Measurements from ENCODE around the gene KCNJ14. TPM values are rescaled to one million over a fixed set of nuclear protein-coding genes. Genes with fewer than 3 reads are reported as not detected.
A peak's percentile ranks its signal among the peaks of the same experiment; 100 is the strongest.

The KCNJ14 gene
- total and polyA plus RNA-seq, 2 of the 4 experiments (the other 2 are of a cell fraction) = 0.18 to 0.39 TPM

DNA sequence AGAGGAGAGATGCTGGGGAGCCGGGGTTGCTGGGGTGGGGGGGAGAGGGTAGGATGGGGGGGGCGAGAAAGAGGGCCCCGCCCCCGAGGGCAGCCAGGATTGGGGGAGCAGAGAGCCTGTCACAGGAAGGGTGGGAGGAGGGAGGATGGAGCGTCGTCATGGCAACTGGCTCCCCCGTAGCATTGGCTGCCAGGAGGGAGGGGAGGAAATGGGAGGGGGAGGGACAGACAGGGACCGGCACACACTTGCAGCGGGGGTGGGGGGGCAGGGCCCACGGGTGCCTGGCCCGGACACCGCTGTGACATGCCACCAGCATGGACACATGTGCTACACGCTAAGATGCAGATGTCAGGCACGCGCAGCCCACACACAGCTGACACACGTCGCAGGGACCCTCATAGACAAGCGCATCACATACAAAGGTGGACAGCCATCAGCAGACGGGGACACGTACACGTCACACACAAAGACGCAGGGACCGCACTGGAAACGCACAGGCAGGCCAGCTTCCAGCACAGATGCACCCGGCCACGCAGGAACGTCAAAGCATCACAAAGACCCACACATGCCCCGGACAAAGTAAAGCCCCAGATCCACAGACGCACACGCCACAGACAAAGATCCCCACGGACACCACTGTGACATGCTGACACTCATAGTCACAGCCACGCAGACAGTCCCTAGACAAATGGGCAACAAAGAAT lies 56.6 kb downstream of the KCNJ14 start, which contains the start of gene LMTK3:
LMTK3 (minus strand) TSS at position 36 of the 704 bp plus-strand sequence. CDS start 259 bp downstream, outside the sequence.
- H3K27ac ChIP-seq (ENCODE audit: insufficient read depth, low read length) = no peak within 1 kb of the TSS
- dilution Hi-C loops (cut with HindIII; ENCODE audit: low sequenced_read_pairs, unreplicated experiment) = no loop called here
- CTCF ChIA-PET = no interaction called here
- H3K36me3 ChIP-seq (ENCODE audit: control insufficient read depth, insufficient read depth, low read length) = no peaks in the 10 kb centered on the region
- no peaks in the 10 kb centered on the region for H4K20me1 ChIP-seq (ENCODE audit: insufficient read depth, low read length)
- H3K4me1 ChIP-seq (ENCODE audit: control insufficient read depth, insufficient read depth, low read length) = no peaks in the 10 kb centered on the region
- no peak within 1 kb of the TSS for H2BK120ac ChIP-seq (ENCODE audit: low read depth, low read length)
- peak within 1 kb of the TSS; percentile 65 for H2AFZ ChIP-seq (replicated peaks; ENCODE audit: low read length, poor library complexity)
- no peak within 1 kb of the TSS for H2BK5ac ChIP-seq (ENCODE audit: low read depth, low read length, poor library complexity, severe bottlenecking)
- 15% methylated on average over 22 of the region's 32 CpGs; no CpG with 5 or more reads in 1 of the 2 experiments for WGBS, 2 experiments (ENCODE audit: extremely low coverage in 2 of 2, insufficient read length in 1 of 2)
- no peak within 1 kb of the TSS for H3K18ac ChIP-seq (ENCODE audit: low read depth, low read length)
- intact Hi-C loops (cut with micrococcal nuclease) = loop anchor here (5.0 kb wide), 1 partner anchor 40 kb away; the partner anchor contains the start of gene SULT2B1
- no peak within 1 kb of the TSS for H4K91ac ChIP-seq (ENCODE audit: insufficient read depth, low read depth, low read length)
- POLR2A ChIA-PET (ENCODE audit: unreplicated experiment) = no interaction called here
- H2BK15ac ChIP-seq (ENCODE audit: low read depth, low read length) = no peak within 1 kb of the TSS
- 0 out of 2 replicates have a peak within 1 kb of the TSS, but pooled peaks have one; percentile 5 for H3K4me3 ChIP-seq (ENCODE audit: insufficient read depth, low read depth, low read length)
- H3K4me2 ChIP-seq (ENCODE audit: low read depth, low read length) = peak within 1 kb of the TSS; percentile 45
- H3K9me3 ChIP-seq (ENCODE audit: control insufficient read depth, insufficient read depth, low read length) = no peaks in the 10 kb centered on the region
- H3K14ac ChIP-seq (replicated peaks; ENCODE audit: low read depth, low read length) = no peak within 1 kb of the TSS; the same call in 1 of the 2 replicates
- in situ Hi-C loops (cut with MboI; ENCODE audit: low sequenced_read_pairs) = no loop called here
- H3K56ac ChIP-seq (ENCODE audit: extremely low read depth, insufficient read depth, low read length) = no peak within 1 kb of the TSS
- no peaks in the 10 kb centered on the region for H3K9me1 ChIP-seq (ENCODE audit: insufficient read depth, low read length)
- no peak within 1 kb of the TSS for H4K8ac ChIP-seq (ENCODE audit: low read depth in 2 of 2, low read length in 2 of 2)
- no peaks in the 10 kb centered on the region for H3K79me1 ChIP-seq (ENCODE audit: low read depth in 1 of 2, low read length in 2 of 2)
- H3K23ac ChIP-seq (ENCODE audit: low read depth, low read length) = no peak within 1 kb of the TSS
- H3K9ac ChIP-seq (ENCODE audit: low read depth, low read length) = no peak within 1 kb of the TSS
- DNase-seq = peak; percentile 56
- peak; percentile 36; the same call in 1 of the 2 replicates for ATAC-seq (ENCODE audit: low read depth)
- no peak within 1 kb of the TSS for H2AK9ac ChIP-seq (replicated peaks; ENCODE audit: low read depth, low read length, poor library complexity)
- BruUV-seq (replicated peaks) = no TSS peak
- no peak within 1 kb of the TSS for H2AK5ac ChIP-seq (ENCODE audit: low read depth, low read length)
- H2BK20ac ChIP-seq (ENCODE audit: low read depth, low read length) = no peak within 1 kb of the TSS
- peaks cover 25% of the 10 kb centered on the region for H3K27me3 ChIP-seq (ENCODE audit: control insufficient read depth, insufficient read depth, low read length)
- H3K4ac ChIP-seq (ENCODE audit: low read depth, low read length) = no peak within 1 kb of the TSS
- TF ChIP-seq MAFK (IDR thresholded peaks at IDR 0.05; ENCODE audit: low read depth, low read length) (no peak), RAD21 (IDR thresholded peaks at IDR 0.05; ENCODE audit: low read length) (no peak), NFE2L2 (IDR thresholded peaks at IDR 0.05; ENCODE audit: low read depth, low read length) (no peak), SMC3 (IDR thresholded peaks at IDR 0.05; ENCODE audit: low read depth, low read length) (no peak), RFX5 (IDR thresholded peaks at IDR 0.05; ENCODE audit: low read depth, low read length) (no peak)
- TF ChIP-seq, protein P1, sequence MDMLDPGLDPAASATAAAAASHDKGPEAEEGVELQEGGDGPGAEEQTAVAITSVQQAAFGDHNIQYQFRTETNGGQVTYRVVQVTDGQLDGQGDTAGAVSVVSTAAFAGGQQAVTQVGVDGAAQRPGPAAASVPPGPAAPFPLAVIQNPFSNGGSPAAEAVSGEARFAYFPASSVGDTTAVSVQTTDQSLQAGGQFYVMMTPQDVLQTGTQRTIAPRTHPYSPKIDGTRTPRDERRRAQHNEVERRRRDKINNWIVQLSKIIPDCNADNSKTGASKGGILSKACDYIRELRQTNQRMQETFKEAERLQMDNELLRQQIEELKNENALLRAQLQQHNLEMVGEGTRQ (IDR thresholded peaks at IDR 0.05; ENCODE audit: low read depth, low read length) = no peak
- no peak within 1 kb of the TSS for H4K5ac ChIP-seq (ENCODE audit: low read depth, low read length)

Measured in IMR-90 (cell line).